Measurements from ENCODE around the gene CEP55.
A peak's percentile ranks its signal among the peaks of the same experiment; 100 is the strongest.
"Not testable (repeated sequence)": the region's sequence is repeated elsewhere in the genome, so short reads cannot be mapped to it uniquely, and the experiment has no call there.

Gene CEP55

GRCh38 chr10:93496322-93497041 is at the start of gene CEP55:
Gene CEP55, plus strand, starts transcription at chr10:93496612. Its CDS starts 3,440 bp downstream, at chr10:93500052.
- DNase-seq (ENCODE audit: low spot score): peak; percentile 75

- DNase-seq (ENCODE audit: low spot score): no peak
Observed at GRCh38 chr10:93447019-93447418, 49.4 kb upstream of the CEP55 start.

GRCh38 chr10:93447970-93448369 is 48.4 kb upstream of the CEP55 start:
- no peak for DNase-seq (ENCODE audit: low spot score)

- DNase-seq (ENCODE audit: low spot score): no peak
Observed at GRCh38 chr10:93451244-93451947, 45.0 kb upstream of the CEP55 start.

GRCh38 chr10:93452143-93452542 is 44.3 kb upstream of the CEP55 start:
- no peak for DNase-seq (ENCODE audit: low spot score)

- DNase-seq (ENCODE audit: low spot score): no peak
Observed at GRCh38 chr10:93454146-93454545, 42.3 kb upstream of the CEP55 start.

GRCh38 chr10:93454736-93455135 is 41.7 kb upstream of the CEP55 start:
- DNase-seq (ENCODE audit: low spot score): no peak

- DNase-seq (ENCODE audit: low spot score): no peak
Observed at GRCh38 chr10:93456480-93456879, 39.9 kb upstream of the CEP55 start.

GRCh38 chr10:93457511-93457910 is 38.9 kb upstream of the CEP55 start:
- no peak for DNase-seq (ENCODE audit: low spot score)

- DNase-seq (ENCODE audit: low spot score): no peak
Observed at GRCh38 chr10:93458821-93459257, 37.6 kb upstream of the CEP55 start.

- no peak for DNase-seq (ENCODE audit: low spot score)
Observed at GRCh38 chr10:93459466-93459865, 36.9 kb upstream of the CEP55 start.

- no peak for DNase-seq (ENCODE audit: low spot score)
Observed at GRCh38 chr10:93461109-93461806, 35.2 kb upstream of the CEP55 start.

- no peak for DNase-seq (ENCODE audit: low spot score)
Observed at GRCh38 chr10:93461807-93462178, 34.6 kb upstream of the CEP55 start.

GRCh38 chr10:93462371-93462770 is 34.0 kb upstream of the CEP55 start:
- no peak for DNase-seq (ENCODE audit: low spot score)

- no peak for DNase-seq (ENCODE audit: low spot score)
Observed at GRCh38 chr10:93462881-93463280, 33.5 kb upstream of the CEP55 start.

- DNase-seq (ENCODE audit: low spot score): no peak
Observed at GRCh38 chr10:93463723-93464476, 32.5 kb upstream of the CEP55 start.

- DNase-seq (ENCODE audit: low spot score): no peak
Observed at GRCh38 chr10:93464776-93465388, 31.5 kb upstream of the CEP55 start.

- DNase-seq (ENCODE audit: low spot score): no peak
Observed at GRCh38 chr10:93465806-93466675, 30.4 kb upstream of the CEP55 start.

- not testable (repeated sequence) for DNase-seq (ENCODE audit: low spot score)
Observed at GRCh38 chr10:93467635-93468034, 28.8 kb upstream of the CEP55 start.

GRCh38 chr10:93468461-93469213 is 27.8 kb upstream of the CEP55 start:
- DNase-seq (ENCODE audit: low spot score): no peak

Measured in HuH-7 (cell line).